IMR-90 (cell line): ENCODE results near the gene ROMO1. TPM values are rescaled to one million over a fixed set of nuclear protein-coding genes. Genes with fewer than 3 reads are reported as not detected.

ENCODE experiments used
- ATAC-seq: fragments of 200-7000 bp; cut with Tn5 transposase; 2 replicates; pipeline ENCODE4 v1.9.1; 2020; ENCODE audit warnings: low read depth, mild to moderate bottlenecking, moderate library complexity
- BruUV-seq: library from RNA; stranded (reverse); fragments of 400-500 nt; replicated peaks from 2 replicates; lab custom pipeline; 2021; lab: Mats Ljungman, UMichigan
- CTCF ChIA-PET: fragments of 300-600 bp; formaldehyde crosslinking; extraction: SDS; loops from one replicate; lab custom pipeline; 2021; ENCODE audit warnings: antibody characterized with exemption; lab: Yijun Ruan, JAX
- POLR2A ChIA-PET: fragments of 300-600 bp; sonication (Branson Sonifier 250); formaldehyde crosslinking; loops from one replicate; lab custom pipeline; 2022; ENCODE audit warnings: antibody characterized with exemption; ENCODE audit not compliant: unreplicated experiment; lab: Charles Lee
- DNase-seq: peaks from one replicate; pipeline ENCODE4 v3.0.0; 2013
- H2AFZ ChIP-seq: replicated peaks from 2 replicates; pipeline ENCODE3; 2013; ENCODE audit warnings: low read length, mild to moderate bottlenecking; ENCODE audit not compliant: poor library complexity
- H2AK5ac ChIP-seq: 2 replicates; pipeline ENCODE4 v1.6.1; 2013; ENCODE audit warnings: low read depth, low read length, inconsistent platforms
- H2AK9ac ChIP-seq: replicated peaks from 2 replicates; pipeline ENCODE3; 2013; ENCODE audit warnings: mild to moderate bottlenecking, low read depth, low read length, moderate library complexity; ENCODE audit not compliant: poor library complexity
- H2BK120ac ChIP-seq: 2 replicates; pipeline ENCODE4 v1.6.1; 2013; ENCODE audit warnings: low read depth, low read length, inconsistent platforms
- H2BK15ac ChIP-seq: 3 replicates; pipeline ENCODE4 v1.6.1; 2013; ENCODE audit warnings: low read depth, low read length, inconsistent platforms
- H2BK20ac ChIP-seq: 2 replicates; pipeline ENCODE4 v1.6.1; 2013; ENCODE audit warnings: low read depth, mild to moderate bottlenecking, inconsistent platforms, low read length, moderate library complexity
- H2BK5ac ChIP-seq: 2 replicates; pipeline ENCODE4 v1.6.1; 2013; ENCODE audit warnings: mild to moderate bottlenecking, low read depth, low read length, inconsistent platforms; ENCODE audit not compliant: poor library complexity, severe bottlenecking
- H3K14ac ChIP-seq: replicated peaks from 2 replicates; pipeline ENCODE4 v1.6.1; 2013; ENCODE audit warnings: low read depth, low read length, inconsistent platforms
- H3K18ac ChIP-seq: 2 replicates; pipeline ENCODE4 v1.6.1; 2013; ENCODE audit warnings: low read depth, low read length, control low read depth
- H3K23ac ChIP-seq: 2 replicates; pipeline ENCODE4 v1.6.1; 2013; ENCODE audit warnings: low read depth, low read length, inconsistent platforms
- H3K27ac ChIP-seq: 2 replicates; pipeline ENCODE4 v1.5.1; 2013; ENCODE audit warnings: mild to moderate bottlenecking, control low read depth, low read length; ENCODE audit not compliant: insufficient read depth
- H3K27me3 ChIP-seq: 2 replicates; pipeline ENCODE4 v1.6.1; 2013; ENCODE audit warnings: low read length; ENCODE audit not compliant: control insufficient read depth, insufficient read depth
- H3K36me3 ChIP-seq: 2 replicates; pipeline ENCODE4 v1.6.1; 2013; ENCODE audit warnings: low read length, mixed read lengths; ENCODE audit not compliant: control insufficient read depth, insufficient read depth
- H3K4ac ChIP-seq: 2 replicates; pipeline ENCODE4 v1.6.1; 2013; ENCODE audit warnings: low read depth, low read length, inconsistent platforms
- H3K4me1 ChIP-seq: 2 replicates; pipeline ENCODE4 v1.6.1; 2013; ENCODE audit warnings: low read length, mixed read lengths; ENCODE audit not compliant: control insufficient read depth, insufficient read depth
- H3K4me2 ChIP-seq: 2 replicates; pipeline ENCODE4 v1.6.1; 2013; ENCODE audit warnings: low read depth, mild to moderate bottlenecking, control low read depth, low read length, moderate library complexity
- H3K4me3 ChIP-seq: 2 replicates; pipeline ENCODE4 v1.5.1; 2013; ENCODE audit warnings: low read depth, mild to moderate bottlenecking, control low read depth, low read length, moderate library complexity; ENCODE audit not compliant: insufficient read depth
- H3K56ac ChIP-seq: 2 replicates; pipeline ENCODE4 v1.6.1; 2013; ENCODE audit warnings: low read length, inconsistent platforms; ENCODE audit not compliant: insufficient read depth; ENCODE audit errors: extremely low read depth
- H3K79me1 ChIP-seq, 2 experiments: 2 replicates each; pipeline ENCODE4 v1.6.1; 2013; ENCODE audit warnings: low read length in 2 of 2, inconsistent platforms in 1 of 2, low read depth in 1 of 2
- H3K9ac ChIP-seq: 2 replicates; pipeline ENCODE4 v1.6.1; 2013; ENCODE audit warnings: low read depth, low read length, control low read depth
- H3K9me1 ChIP-seq: 2 replicates; pipeline ENCODE4 v1.6.1; 2013; ENCODE audit warnings: low read length, inconsistent platforms; ENCODE audit not compliant: insufficient read depth
- H3K9me3 ChIP-seq: 2 replicates; pipeline ENCODE4 v1.6.1; 2013; ENCODE audit warnings: low read length; ENCODE audit not compliant: control insufficient read depth, insufficient read depth
- H4K20me1 ChIP-seq: 2 replicates; pipeline ENCODE4 v1.6.1; 2013; ENCODE audit warnings: low read length, inconsistent platforms; ENCODE audit not compliant: insufficient read depth
- H4K5ac ChIP-seq: 2 replicates; pipeline ENCODE4 v1.6.1; 2013; ENCODE audit warnings: mild to moderate bottlenecking, low read depth, low read length, control low read depth
- H4K8ac ChIP-seq, 2 experiments: 2 replicates each; pipeline ENCODE4 v1.6.1; 2013; ENCODE audit warnings: low read depth in 2 of 2, low read length in 2 of 2, control low read depth in 1 of 2, inconsistent platforms in 1 of 2
- H4K91ac ChIP-seq: 2 replicates; pipeline ENCODE4 v1.6.1; 2013; ENCODE audit warnings: low read depth, low read length, inconsistent platforms; ENCODE audit not compliant: insufficient read depth
- BHLHE40 ChIP-seq: fragments of 150-350 bp; IDR thresholded peaks from 2 replicates; pipeline ENCODE4 v1.6.1; 2016; ENCODE audit warnings: mild to moderate bottlenecking, low read depth, low read length
- ELK1 ChIP-seq: fragments of 150-350 bp; IDR thresholded peaks from 2 replicates; pipeline ENCODE4 v1.6.1; 2016; ENCODE audit warnings: low read depth, mild to moderate bottlenecking, low read length, moderate library complexity, borderline replicate concordance
- FOS ChIP-seq: fragments of 150-350 bp; IDR thresholded peaks from 2 replicates; pipeline ENCODE4 v1.6.1; 2016; ENCODE audit warnings: low read depth, low read length
- MAZ ChIP-seq: IDR thresholded peaks from 2 replicates; pipeline ENCODE4 v1.6.1; 2012; ENCODE audit warnings: low read depth, mild to moderate bottlenecking, low read length, improper control_type of control experiment, moderate library complexity, borderline replicate concordance
- MXI1 ChIP-seq: IDR thresholded peaks from 2 replicates; pipeline ENCODE4 v1.6.1; 2012; ENCODE audit warnings: low read depth, mild to moderate bottlenecking, low read length, moderate library complexity, borderline replicate concordance
- POLR2A ChIP-seq: IDR thresholded peaks from 2 replicates; pipeline ENCODE4 v1.6.1; 2012; ENCODE audit warnings: mild to moderate bottlenecking, low read depth, low read length
- RFX5 ChIP-seq: IDR thresholded peaks from 2 replicates; pipeline ENCODE4 v1.8.0; 2012; ENCODE audit warnings: low read depth, mild to moderate bottlenecking, low read length, moderate library complexity
- SMC3 ChIP-seq: fragments of 150-350 bp; IDR thresholded peaks from 2 replicates; pipeline ENCODE4 v1.6.1; 2016; ENCODE audit warnings: low read depth, mild to moderate bottlenecking, antibody characterized with exemption, low read length, moderate library complexity
- WGBS, 2 experiments: methylation state at CpG; one replicate each; pipeline versions ENCODE4 v1.1.5 to v1.1.7; 2013; ENCODE audit warnings: missing lambda C conversion rate in 2 of 2; ENCODE audit not compliant: insufficient read length in 1 of 2; ENCODE audit errors: extremely low coverage in 2 of 2; 5-methylcytosine and 5-hydroxymethylcytosine counted together
- dilution Hi-C: fragments of 300-500 bp; cut with HindIII; formaldehyde crosslinking; loops from one replicate; pipeline ENCODE4 v1.14.3; 2018; ENCODE audit warnings: low sequenced_read_pairs; ENCODE audit not compliant: unreplicated experiment
- in situ Hi-C: fragments of 300-500 bp; cut with MboI; formaldehyde crosslinking; loops from 3 replicates; pipeline ENCODE4 v1.14.3; 2019; ENCODE audit warnings: low sequenced_read_pairs, inconsistent platforms, mixed read lengths
- intact Hi-C: fragments of 100-400 bp; cut with micrococcal nuclease; formaldehyde crosslinking; loops from 2 replicates; pipeline ENCODE4 v1.10.0; 2022
- polyA plus RNA-seq, 3 experiments: library from polyadenylated mRNA; depleted of rRNA; stranded (reverse); fragments of >200 nt; gene quantifications; 2 replicates each; pipeline ENCODE4 v1.2.3, GENCODE V29; 2012; ENCODE audit warnings: low replicate concordance in 1 of 3
- total RNA-seq: library from RNA; depleted of rRNA; stranded (reverse); fragments of >200 nt; gene quantifications from 2 replicates; pipeline ENCODE4 v1.2.3, GENCODE V29; 2012

ROMO1 gene
- total and polyA plus RNA-seq, 2 of the 4 experiments (the other 2 are of a cell fraction): 223 to 555 TPM

GRCh38 chr20:35698298-35699126, 693 bp upstream of the ROMO1 start (continued):
- TF ChIP-seq SMC3: no peak

- peak overlapping the region; percentile 92 for H2AK5ac ChIP-seq
- H2BK5ac ChIP-seq: peak overlapping the region; percentile 65
- peak overlapping the region; percentile 94 for H2AFZ ChIP-seq
- peak overlapping the region; percentile 81 for H3K56ac ChIP-seq
- H3K14ac ChIP-seq: peak overlapping the region; percentile 79
- peak overlapping the region; percentile 83; the same call in 1 of the 2 replicates for H3K23ac ChIP-seq
- no TSS peak for BruUV-seq
- ATAC-seq (no peak), DNase-seq (no peak)
- no CpG with 5 or more reads among the region's 6 CpGs for WGBS, 2 experiments
- peak overlapping the region; percentile 90 to 95; a peak in 2 of 4 replicates for H4K8ac ChIP-seq
- no peaks in the 10 kb centered on the region for H3K27me3 ChIP-seq
- peaks cover 24% of the 10 kb centered on the region for H4K20me1 ChIP-seq
- no peak overlapping the region for H2BK20ac ChIP-seq
- H3K4ac ChIP-seq: peak overlapping the region; percentile 95
- H3K27ac ChIP-seq: peak overlapping the region; percentile 77
- H4K5ac ChIP-seq: peak overlapping the region; percentile 73; the same call in 1 of the 2 replicates
- H3K79me1 ChIP-seq: peaks cover 25 to 70% of the 10 kb centered on the region in 2 experiments
- H3K18ac ChIP-seq: no peak overlapping the region
- H2BK120ac ChIP-seq: peak overlapping the region; percentile 53; the same call in 1 of the 2 replicates
- peak overlapping the region; percentile 97 for H3K4me2 ChIP-seq
- intact Hi-C loops (loop anchor here (2.0 to 10.0 kb wide), 3 partner anchors 185 to 252 kb away; partner anchors contain the start of gene SCAND1), in situ Hi-C loops (no loop called here), dilution Hi-C loops (no loop called here)
- H2BK15ac ChIP-seq: no peak overlapping the region
- peak overlapping the region; percentile 73 for H3K4me3 ChIP-seq
- peaks cover 32% of the 10 kb centered on the region for H3K36me3 ChIP-seq
- no peaks in the 10 kb centered on the region for H3K9me3 ChIP-seq
- H3K4me1 ChIP-seq: peaks cover 5% of the 10 kb centered on the region
- ChIA-PET CTCF (no interaction called here), POLR2A (interaction anchor here (0.5 to 1.5 kb wide), 4 partner anchors 18 to 217 kb away, joined by 3 read pairs; partner anchors contain the start of gene RBM39)
- TF ChIP-seq MXI1: no peak
- TF ChIP-seq FOS: no peak
- no peak for TF ChIP-seq MAZ
- no peak for TF ChIP-seq POLR2A
- no peak for TF ChIP-seq BHLHE40
- no peak for TF ChIP-seq RFX5
- TF ChIP-seq SMC3: no peak
- no peak for TF ChIP-seq ELK1
- peaks cover 10% of the 10 kb centered on the region for H3K9me1 ChIP-seq
- H2AK9ac ChIP-seq: peak overlapping the region; percentile 97
- peak overlapping the region; percentile 78 for H3K9ac ChIP-seq
- H4K91ac ChIP-seq: peak overlapping the region; percentile 74
These were observed 886 bp downstream of the ROMO1 start for GRCh38 chr20:35699957-35700624.
